ENCODE results near the gene TRIM23. TPM values are rescaled to one million over a fixed set of nuclear protein-coding genes. Genes with fewer than 3 reads are reported as not detected.

TRIM23 gene
- 13.9 and 14.4 TPM in 2 replicates for total RNA-seq

DNA sequence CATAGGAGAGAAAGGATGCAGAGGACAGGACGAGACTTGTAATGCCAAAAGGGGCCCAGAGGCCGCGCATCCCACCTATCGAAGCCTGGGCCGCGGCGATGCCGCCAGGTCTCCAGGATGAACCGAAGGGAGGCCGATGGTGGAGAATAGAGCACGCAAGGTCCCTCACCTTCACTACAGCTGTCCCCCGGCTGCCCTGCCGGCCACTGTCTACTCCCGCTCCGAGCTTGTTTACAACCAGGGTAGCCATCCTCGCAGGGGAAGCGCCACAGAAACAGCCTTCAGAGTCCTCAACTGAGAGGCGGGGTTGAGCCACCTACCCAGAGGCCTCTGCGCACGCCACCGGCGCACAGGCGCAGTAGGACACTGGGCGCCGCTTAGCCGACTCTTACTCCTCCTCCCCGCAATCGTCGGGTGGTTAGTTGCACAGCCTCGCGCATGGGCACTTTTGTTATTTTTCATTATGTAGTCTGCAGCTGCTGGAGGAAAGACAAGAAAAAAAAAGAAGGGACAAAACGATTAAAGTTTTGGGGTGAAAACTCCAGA, at the start of gene TRIM23:
TRIM23 (minus strand) TSS at position 309 of the 546 bp plus-strand sequence; CDS start at position 250, 59 bp downstream.

DNA sequence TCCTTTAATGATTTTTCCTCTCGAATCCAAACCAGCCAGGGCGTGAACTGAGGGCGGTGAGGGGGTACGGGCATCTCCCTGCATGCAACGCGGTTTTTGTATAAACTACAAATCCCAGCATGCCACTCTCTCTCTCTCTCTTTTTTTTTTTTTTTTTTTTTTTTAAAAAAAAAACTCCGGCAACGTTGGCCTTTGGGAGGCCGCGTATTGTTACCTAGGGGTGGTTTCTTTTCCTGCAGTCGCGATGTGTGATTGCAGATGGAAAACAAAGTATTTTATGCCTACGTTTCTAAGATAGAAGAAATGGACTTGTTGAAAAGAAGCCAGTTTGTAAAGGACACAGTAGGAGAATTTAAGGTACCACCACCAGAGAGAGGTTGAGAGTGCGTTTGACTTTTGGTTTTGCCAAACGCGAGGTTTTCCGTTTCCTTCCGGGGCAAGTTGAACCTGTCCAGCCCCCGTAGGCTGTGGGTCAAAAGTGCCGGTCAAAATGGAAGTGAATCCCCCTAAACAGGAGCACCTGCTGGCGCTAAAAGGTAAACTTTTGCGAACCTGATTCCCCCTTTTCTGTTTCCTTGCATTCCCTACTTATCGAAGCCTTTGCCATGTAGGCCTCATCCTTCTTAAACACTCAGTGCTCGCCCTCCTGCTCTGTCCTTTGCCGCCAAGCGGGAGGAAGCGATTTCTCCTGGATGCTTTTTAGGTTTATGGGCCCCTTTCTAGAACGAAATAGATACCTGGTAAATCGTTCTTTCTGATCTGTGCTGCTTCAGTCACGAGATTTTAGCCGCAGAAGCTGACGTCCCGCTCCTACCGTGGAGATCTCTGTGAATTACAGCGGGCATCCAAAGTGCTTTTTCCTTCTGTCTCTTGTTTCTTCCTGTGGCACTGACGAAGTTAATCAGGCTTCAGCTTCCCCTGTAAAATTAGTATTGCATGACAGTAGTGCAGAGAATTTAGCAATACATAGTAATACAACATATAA, 730 bp upstream of the TRIM23 start, which contains the start of the genes SHLD3 and TRAPPC13:
SHLD3 (plus strand) TSS at position 457 of the 985 bp plus-strand sequence. CDS start 4,561 bp downstream, outside the sequence.
TRAPPC13 (plus strand) TSS at position 457 of the 985 bp plus-strand sequence; CDS start at position 491, 34 bp downstream.

DNA sequence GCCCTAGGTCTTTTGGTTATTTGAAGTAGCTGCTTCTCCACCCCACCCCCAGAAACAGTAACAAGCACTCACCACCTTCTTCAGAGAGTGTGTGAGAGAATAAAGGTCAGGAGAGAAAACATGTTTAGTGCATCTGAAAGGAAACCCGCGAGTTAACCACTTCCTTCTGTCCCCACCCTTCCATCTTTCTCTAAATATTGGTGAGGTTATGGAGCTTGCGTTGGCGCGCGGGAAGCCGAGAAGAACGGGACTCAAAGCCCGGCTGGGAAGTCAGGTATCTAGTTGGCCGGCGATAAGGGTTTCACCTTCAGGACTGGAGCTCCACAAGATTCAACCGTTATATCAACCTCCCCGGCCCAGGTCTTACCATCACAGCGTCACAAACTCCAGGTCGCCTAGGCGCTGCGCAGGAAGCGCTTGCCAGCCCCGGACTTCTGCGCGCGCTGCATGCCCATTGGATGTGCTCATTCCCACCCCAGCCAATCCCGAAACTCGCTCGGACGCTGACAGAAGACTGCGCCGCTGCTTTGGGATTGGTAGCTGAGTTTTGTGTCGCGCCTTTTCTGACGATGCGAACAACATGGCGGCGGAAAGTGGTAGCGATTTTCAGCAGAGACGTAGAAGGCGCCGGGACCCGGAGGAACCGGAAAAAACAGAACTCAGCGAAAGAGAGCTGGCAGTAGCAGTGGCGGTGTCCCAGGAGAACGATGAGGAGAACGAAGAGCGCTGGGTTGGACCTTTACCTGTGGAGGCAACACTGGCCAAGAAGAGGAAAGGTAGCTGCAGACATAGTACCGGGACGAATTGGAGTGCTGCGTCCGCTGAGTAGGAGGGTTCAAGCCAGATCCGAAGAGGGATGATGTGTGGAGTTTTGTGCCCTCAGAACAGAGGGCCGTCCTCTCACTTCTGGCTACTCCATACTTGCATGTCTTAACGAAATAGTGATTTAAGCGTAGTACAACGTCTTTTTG, 61.1 kb downstream of the TRIM23 start, which contains the start of the genes CENPK and PPWD1:
CENPK (minus strand) TSS at position 438 of the 971 bp plus-strand sequence. CDS start 8,261 bp downstream, outside the sequence.
PPWD1 (plus strand) TSS at position 566 of the 971 bp plus-strand sequence; CDS start at position 581, 15 bp downstream.

Small RNA genes within 50 kb of the gene (small RNA-seq; reads per million reads assigned to genes)
- not detected for gene RNU6-540P

Other genes starting within 250 kb of the TRIM23 start
- gene ADAMTS6, start 142.4 kb downstream of the TRIM23 start, total RNA-seq: 50.9 and 78.4 TPM in 2 replicates
- gene CENPK, start 61.2 kb downstream of the TRIM23 start, total RNA-seq: 14.0 and 24.6 TPM in 2 replicates
- gene PPWD1, start 61.0 kb downstream of the TRIM23 start, total RNA-seq: 29.1 and 32.3 TPM in 2 replicates
- gene SHLD3, start 694 bp upstream of the TRIM23 start, total RNA-seq: 4.6 and 6.2 TPM in 2 replicates
- gene TRAPPC13, start 694 bp upstream of the TRIM23 start, total RNA-seq: 20.3 and 21.5 TPM in 2 replicates
- 7.5 and 11.2 TPM in 2 replicates for gene SGTB, start 97.8 kb upstream of the TRIM23 start, total RNA-seq
- 37.9 and 47.1 TPM in 2 replicates for gene NLN, start 97.9 kb upstream of the TRIM23 start, total RNA-seq

All from vein endothelial cell (primary cell).